ENCODE results near the gene NAIP.
"Not testable (repeated sequence)": the region's sequence is repeated elsewhere in the genome, so short reads cannot be mapped to it uniquely, and the experiment has no call there.

DNA sequence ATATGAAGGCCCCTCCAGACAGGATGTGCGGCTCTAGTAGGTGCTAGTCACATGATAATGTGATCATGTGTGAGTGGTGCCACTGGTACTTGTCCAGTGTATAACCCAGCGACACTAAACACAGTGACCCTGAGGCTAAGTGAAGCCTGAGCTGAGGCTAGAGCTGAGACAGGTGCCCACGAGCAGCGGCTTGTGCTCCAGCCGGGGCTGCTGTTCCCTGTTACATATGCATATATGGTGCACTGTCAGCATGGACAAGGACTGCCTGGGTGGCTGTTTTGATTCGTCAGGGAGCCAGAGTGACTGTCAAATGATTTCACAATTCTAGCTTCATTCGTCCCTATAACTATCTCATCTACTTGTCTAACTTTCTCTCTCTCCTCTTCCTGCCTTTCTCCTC lies 18.2 kb downstream of the NAIP start:
- TF ChIP-seq YY1 (IDR thresholded peaks at IDR 0.05; ENCODE audit: insufficient read depth, insufficient read length); ZNF274 (IDR thresholded peaks at IDR 0.05; ENCODE audit: low read depth, low read length); SUZ12 (IDR thresholded peaks at IDR 0.05; ENCODE audit: extremely low read depth, insufficient read depth, insufficient read length): not testable (repeated sequence)
